ENCODE results near the gene SLC12A5.
"Not testable (repeated sequence)": the region's sequence is repeated elsewhere in the genome, so short reads cannot be mapped to it uniquely, and the experiment has no call there.

Gene SLC12A5

GRCh38 chr20:46028772-46029371 lies at the start of gene SLC12A5:
Gene SLC12A5, plus strand, starts transcription at chr20:46029215. Its CDS starts 130 bp downstream, at chr20:46029345.
- Mint-ChIP-seq H3K27ac (no peak within 1 kb of the TSS), H3K4me3 (no peak within 1 kb of the TSS), H3K27me3 (peaks cover 95% of the 10 kb centered on the region), H3K4me1 (no peaks in the 10 kb centered on the region), H3K9me3 (no peaks in the 10 kb centered on the region)
- ATAC-seq: no peak
- DNase-seq: no peak

GRCh38 chr20:45981261-45981660 lies 47.8 kb upstream of the SLC12A5 start:
- no peak for DNase-seq
- peaks cover 6% of the 10 kb centered on the region for H3K4me1 Mint-ChIP-seq

GRCh38 chr20:45983279-45983743 lies 45.7 kb upstream of the SLC12A5 start:
- DNase-seq: no peak
- H3K9me3 Mint-ChIP-seq: no peaks in the 10 kb centered on the region
- H3K4me3 Mint-ChIP-seq: no peak overlapping the region
- peak overlapping the region in 1 of 2 donors; percentile 64 for H3K27ac Mint-ChIP-seq
- peaks cover 12% of the 10 kb centered on the region for H3K4me1 Mint-ChIP-seq
- ATAC-seq: no peak
- H3K27me3 Mint-ChIP-seq: peaks cover 22% of the 10 kb centered on the region

More at GRCh38 chr20:45981261-45981660, 47.8 kb upstream of the SLC12A5 start:
- no peak for ATAC-seq
- Mint-ChIP-seq H3K9me3 (no peaks in the 10 kb centered on the region), H3K27me3 (peaks cover 8% of the 10 kb centered on the region), H3K4me3 (no peak overlapping the region), H3K27ac (no peak overlapping the region)

DNA sequence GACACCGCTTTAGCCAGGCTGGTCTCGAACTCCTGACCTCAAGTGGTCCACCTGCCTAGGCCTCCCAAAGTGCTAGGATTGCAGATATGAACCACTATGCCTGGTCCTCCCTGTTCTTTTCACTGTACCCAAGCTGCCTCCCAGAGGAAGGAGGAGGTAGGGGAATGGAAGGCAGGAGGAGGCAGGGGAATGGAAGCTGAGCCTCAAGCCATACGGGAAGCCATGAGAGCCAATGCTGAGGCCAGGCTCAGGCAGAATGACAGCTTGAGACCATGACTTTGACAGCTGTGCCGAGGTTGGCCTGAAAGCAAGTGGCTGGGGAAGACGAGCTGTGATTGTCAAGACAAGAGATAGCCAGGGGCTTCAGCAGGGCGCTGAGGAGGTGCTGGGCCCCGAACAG lies 43.4 kb upstream of the SLC12A5 start:
- Mint-ChIP-seq H3K4me3 (no peak overlapping the region), H3K9me3 (no peaks in the 10 kb centered on the region), H3K27me3 (peaks cover 22% of the 10 kb centered on the region)

DNA sequence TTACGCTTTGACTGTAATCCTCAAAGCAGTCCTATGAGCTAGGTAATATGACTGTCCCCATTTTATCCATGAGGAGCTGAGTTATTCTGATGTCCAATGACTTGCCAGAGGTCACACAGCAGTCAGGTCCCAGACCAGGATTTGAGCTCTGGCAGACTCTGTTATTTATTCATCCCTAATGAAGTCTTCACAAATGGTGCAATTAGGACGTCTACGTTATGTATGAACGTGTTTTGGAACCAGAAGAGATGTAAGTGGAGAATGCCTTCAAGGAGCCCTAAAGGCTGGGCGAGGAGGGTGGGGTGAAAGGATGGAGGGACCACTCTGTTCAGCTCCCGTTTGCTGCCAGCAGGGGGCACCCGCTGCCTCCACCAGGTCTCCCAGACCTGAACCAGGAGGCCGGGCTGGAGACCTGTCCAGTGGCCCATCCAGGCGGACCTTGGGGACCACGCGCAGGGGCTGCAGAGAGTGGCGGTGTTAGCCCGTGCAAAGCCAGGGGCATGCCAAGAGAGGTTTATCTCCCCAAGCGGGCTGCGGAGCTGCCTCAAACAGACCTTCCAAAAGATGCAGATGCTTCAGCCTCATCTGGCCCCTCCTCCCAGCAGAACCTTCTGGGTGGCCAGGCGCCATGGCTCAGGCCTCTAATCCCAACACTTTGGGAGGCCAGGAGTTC lies 41.8 kb upstream of the SLC12A5 start:
- no peak overlapping the region for H3K4me3 Mint-ChIP-seq
- DNase-seq: peak; percentile 75 to 79
- peaks cover 22% of the 10 kb centered on the region for H3K27me3 Mint-ChIP-seq
- peaks cover 12% of the 10 kb centered on the region for H3K4me1 Mint-ChIP-seq
- no peak overlapping the region for H3K27ac Mint-ChIP-seq
- peak; percentile 98 for ATAC-seq
- H3K9me3 Mint-ChIP-seq: no peaks in the 10 kb centered on the region

More for the DNA sequence above, 43.4 kb upstream of the SLC12A5 start:
- Mint-ChIP-seq H3K27ac (no peak overlapping the region), H3K4me1 (peaks cover 12% of the 10 kb centered on the region)
- ATAC-seq (no peak), DNase-seq (no peak)

GRCh38 chr20:45988830-45989229 lies 40.2 kb upstream of the SLC12A5 start:
- H3K27ac Mint-ChIP-seq, DNase-seq, ATAC-seq, H3K4me3 Mint-ChIP-seq, H3K9me3 Mint-ChIP-seq: not testable (repeated sequence)
- Mint-ChIP-seq H3K27me3 (peaks cover 28% of the 10 kb centered on the region), H3K4me1 (peaks cover 11% of the 10 kb centered on the region)

GRCh38 chr20:45991616-45992015 lies 37.4 kb upstream of the SLC12A5 start:
- H3K4me3 Mint-ChIP-seq: no peak overlapping the region
- H3K27me3 Mint-ChIP-seq: peaks cover 38% of the 10 kb centered on the region
- no peak for ATAC-seq

DNA sequence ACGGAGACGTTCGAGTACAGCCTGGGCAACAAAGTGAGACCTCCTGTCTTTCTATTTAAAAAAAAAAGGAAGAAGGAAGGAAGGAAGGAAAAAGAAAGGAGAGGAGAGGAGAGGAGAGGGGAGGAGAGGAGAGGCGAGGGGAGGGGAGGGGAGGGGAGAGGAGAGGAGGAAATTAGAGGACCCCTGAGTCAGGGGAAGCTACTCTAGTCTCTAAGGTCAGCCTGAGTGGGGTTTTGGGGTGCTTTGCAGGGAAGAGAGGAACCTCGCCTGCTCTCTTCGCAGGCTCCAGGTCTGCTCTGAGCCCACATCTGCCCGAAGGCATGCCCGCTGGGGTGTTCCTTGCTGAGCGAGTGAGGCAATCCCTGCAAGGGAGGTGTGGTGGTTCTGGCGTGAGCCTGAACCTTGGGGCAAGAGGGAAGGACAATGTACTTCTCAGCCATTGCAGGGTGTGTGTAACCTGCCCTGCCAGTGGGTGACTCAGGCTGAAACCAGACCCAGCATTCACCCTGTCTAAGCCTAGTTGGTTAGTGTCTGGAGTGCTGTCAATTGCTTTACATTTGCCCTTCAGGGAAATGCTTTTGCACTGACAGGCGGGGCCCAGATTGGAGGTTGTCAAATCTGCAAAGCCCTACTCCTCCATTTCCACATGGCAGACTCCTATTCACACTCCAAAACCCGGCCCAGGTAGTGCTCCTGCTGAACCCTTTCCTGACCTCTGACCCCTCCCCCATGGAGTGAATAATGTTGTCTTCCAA lies 35.6 kb upstream of the SLC12A5 start:
- Mint-ChIP-seq H3K9me3 (no peaks in the 10 kb centered on the region), H3K27me3 (peaks cover 41% of the 10 kb centered on the region), H3K27ac (no peak overlapping the region), H3K4me1 (peaks cover 35% of the 10 kb centered on the region), H3K4me3 (no peak overlapping the region)
- DNase-seq (no peak), ATAC-seq (peak; percentile 84)

More at GRCh38 chr20:45991616-45992015, 37.4 kb upstream of the SLC12A5 start:
- H3K4me1 Mint-ChIP-seq: peaks cover 25% of the 10 kb centered on the region
- H3K9me3 Mint-ChIP-seq: no peaks in the 10 kb centered on the region
- no peak overlapping the region for H3K27ac Mint-ChIP-seq
- no peak for DNase-seq

GRCh38 chr20:45994761-45995493 lies 34.1 kb upstream of the SLC12A5 start:
- DNase-seq (no peak), ATAC-seq (no peak)
- peaks cover 49% of the 10 kb centered on the region for H3K27me3 Mint-ChIP-seq
- no peaks in the 10 kb centered on the region for H3K9me3 Mint-ChIP-seq
- H3K4me1 Mint-ChIP-seq: peaks cover 50% of the 10 kb centered on the region
- H3K27ac Mint-ChIP-seq: peak overlapping the region in 1 of 2 donors; percentile 58
- no peak overlapping the region for H3K4me3 Mint-ChIP-seq

GRCh38 chr20:45995495-45996097 lies 33.4 kb upstream of the SLC12A5 start:
- DNase-seq, H3K4me3 Mint-ChIP-seq, H3K27ac Mint-ChIP-seq, ATAC-seq, H3K9me3 Mint-ChIP-seq: not testable (repeated sequence)
- Mint-ChIP-seq H3K27me3 (peaks cover 49% of the 10 kb centered on the region), H3K4me1 (peaks cover 57% of the 10 kb centered on the region)

DNA sequence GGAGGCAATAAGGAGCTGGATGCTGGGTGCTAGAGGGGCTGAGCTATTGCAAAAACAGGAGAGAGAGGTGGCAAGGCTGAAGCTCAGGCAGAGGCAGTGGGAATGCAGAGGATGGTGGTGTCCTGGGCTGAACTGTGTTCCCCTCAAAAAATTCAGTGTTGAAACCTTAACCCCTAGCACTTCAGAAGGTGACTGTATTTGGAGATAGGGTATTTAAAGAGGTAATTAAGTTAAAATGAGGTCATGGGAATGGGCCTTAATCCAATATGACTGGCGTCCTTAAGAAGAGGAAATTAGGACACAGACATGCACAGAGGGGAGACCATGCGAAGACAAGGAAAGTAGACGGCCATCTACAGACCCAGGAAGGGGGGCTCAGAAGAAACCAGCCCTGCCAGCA lies 31.8 kb upstream of the SLC12A5 start:
- H3K9me3 Mint-ChIP-seq: no peaks in the 10 kb centered on the region
- DNase-seq (no peak), ATAC-seq (no peak)
- no peak overlapping the region for H3K27ac Mint-ChIP-seq
- peaks cover 60% of the 10 kb centered on the region for H3K4me1 Mint-ChIP-seq
- no peak overlapping the region for H3K4me3 Mint-ChIP-seq
- H3K27me3 Mint-ChIP-seq: peaks cover 49% of the 10 kb centered on the region

DNA sequence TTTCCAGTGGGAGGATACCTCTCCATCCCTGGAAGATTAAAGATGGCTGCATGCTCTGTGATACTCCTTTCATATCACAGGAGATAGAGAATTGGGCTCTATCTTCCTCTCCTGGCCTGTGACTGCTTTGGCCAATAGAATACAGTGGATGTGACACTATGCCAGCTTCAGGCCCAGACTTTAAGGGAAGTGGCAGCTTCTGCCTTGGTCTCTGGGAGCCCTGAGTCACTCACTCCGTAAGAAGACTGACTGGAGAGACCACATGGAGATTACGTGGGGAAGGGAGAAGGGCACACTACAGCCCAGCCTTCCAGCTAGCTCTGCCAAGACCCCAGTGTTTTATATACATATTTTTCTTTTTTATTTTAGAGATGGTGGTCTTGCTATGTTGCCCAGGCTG lies 30.7 kb upstream of the SLC12A5 start:
- Mint-ChIP-seq H3K27me3 (peaks cover 47% of the 10 kb centered on the region), H3K27ac (no peak overlapping the region), H3K4me3 (no peak overlapping the region), H3K4me1 (peaks cover 60% of the 10 kb centered on the region), H3K9me3 (no peaks in the 10 kb centered on the region)
- no peak for DNase-seq
- ATAC-seq: peak; percentile 18

GRCh38 chr20:45998761-45999160 lies 30.3 kb upstream of the SLC12A5 start:
- ATAC-seq (peak; percentile 96), DNase-seq (peak in 1 of 2 donors; percentile 48)
- Mint-ChIP-seq H3K27ac (no peak overlapping the region), H3K4me1 (peaks cover 60% of the 10 kb centered on the region), H3K4me3 (peak overlapping the region in 1 of 2 donors; percentile 1), H3K27me3 (peaks cover 47% of the 10 kb centered on the region), H3K9me3 (no peaks in the 10 kb centered on the region)

DNA sequence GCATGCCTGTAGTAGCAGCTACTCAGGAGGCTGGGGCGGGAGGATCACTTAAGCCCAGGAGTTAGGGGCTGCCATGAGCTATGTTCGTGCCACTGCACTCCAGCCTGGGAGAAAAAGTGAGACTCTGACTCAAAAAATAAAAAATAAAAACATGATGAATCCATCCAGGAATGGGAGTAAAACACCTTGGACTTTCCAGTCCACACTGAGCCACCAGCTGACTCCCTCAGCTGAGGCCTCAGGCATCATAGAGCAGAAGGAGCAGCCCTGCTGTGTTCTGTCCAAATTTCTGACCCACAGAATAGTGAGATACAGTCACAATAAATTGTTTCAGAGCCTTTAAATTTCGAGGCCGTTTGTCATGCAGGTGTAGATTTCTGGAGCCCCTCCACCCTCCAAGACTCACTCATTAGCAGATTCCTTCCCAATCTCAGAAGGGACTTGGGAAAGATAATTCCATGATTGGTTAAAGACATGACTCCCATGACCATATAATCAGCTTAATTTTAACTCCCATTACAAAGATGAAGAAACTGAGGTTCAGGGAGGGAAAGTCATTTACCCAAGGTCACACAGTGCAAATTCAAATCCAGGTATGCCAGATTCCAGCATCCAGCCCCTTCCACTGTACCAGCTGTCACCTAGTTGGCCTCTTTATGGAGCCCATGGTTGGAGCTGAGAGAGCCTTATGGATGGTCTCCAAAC lies 29.3 kb upstream of the SLC12A5 start:
- Mint-ChIP-seq H3K4me1 (peaks cover 66% of the 10 kb centered on the region), H3K9me3 (no peaks in the 10 kb centered on the region), H3K4me3 (no peak overlapping the region), H3K27me3 (peaks cover 49% of the 10 kb centered on the region), H3K27ac (no peak overlapping the region)
- ATAC-seq (no peak), DNase-seq (no peak)
